Adrenal gland (tissue), 12 donors: ENCODE results near the gene FTSJ1. TPM values are rescaled to one million over a fixed set of nuclear protein-coding genes. Genes with fewer than 3 reads are reported as not detected.
"Not testable (repeated sequence)": the region's sequence is repeated elsewhere in the genome, so short reads cannot be mapped to it uniquely, and the experiment has no call there.

Experiments
- DNase-seq, 7 donors: peaks; one replicate each; pipeline ENCODE4 v3.0.0-alpha.2; 2019 to 2020
- H3K27ac ChIP-seq, 5 donors: fragments of 200-600 bp; sonication (generic) in 4 of 5; 1 replicate in 3 of 5; 2 replicates in 2 of 5; pipeline versions ENCODE4 v1.5.1 to v1.8.0; 2016 to 2020; ENCODE audit warnings: mild to moderate bottlenecking in 1 of 5
- H3K27me3 ChIP-seq: fragments of 200-600 bp; 2 replicates; pipeline ENCODE4 v1.8.0; 2021
- H3K36me3 ChIP-seq, 2 donors: fragments of 200-600 bp; replicated peaks in 1 of 2; 1 replicate in 1 of 2; 2 replicates in 1 of 2; pipeline versions ENCODE4 v1.5.1 to v1.8.0; 2018 to 2022
- H3K4me1 ChIP-seq, 2 donors: fragments of 200-600 bp; replicated peaks in 1 of 2; 1 replicate in 1 of 2; 2 replicates in 1 of 2; pipeline versions ENCODE4 v1.5.1 to v1.8.0; 2018 to 2021
- H3K4me3 ChIP-seq, 4 donors: fragments of 200-600 bp; sonication (generic) in 3 of 4; one replicate each; pipeline ENCODE4 v1.5.1; 2016 to 2018
- H3K9me3 ChIP-seq, 3 donors: fragments of 200-600 bp; sonication (generic) in 1 of 3; replicated peaks in 1 of 3; 1 replicate in 2 of 3; 2 replicates in 1 of 3; pipeline versions ENCODE4 v1.5.1 to v1.8.0; 2016 to 2021
- CTCF ChIP-seq, 6 experiments: fragments of 450-650 bp in 4 of 6; fragments of 200-600 bp in 2 of 6; sonication (generic) in 1 of 6; IDR thresholded peaks; 1 replicate in 5 of 6; 2 replicates in 1 of 6; pipeline versions ENCODE4 v1.5.1 to v1.8.0; 2016 to 2021; ENCODE audit warnings: antibody characterized with exemption in 6 of 6, mild to moderate bottlenecking in 2 of 6, moderate library complexity in 1 of 6
- POLR2A ChIP-seq, 2 donors: fragments of 450-650 bp; IDR thresholded peaks; one replicate each; pipeline ENCODE4 v1.6.1; 2017; ENCODE audit warnings: antibody characterized with exemption in 2 of 2, mild to moderate bottlenecking in 2 of 2, moderate library complexity in 1 of 2
- WGBS, 4 donors: extraction: QIAGEN DNeasy Blood & Tissue Kit in 2 of 4; methylation state at CpG; one replicate each; pipeline versions ENCODE4 v1.1.5 to v1.1.7; 2013 to 2017; 5-methylcytosine and 5-hydroxymethylcytosine counted together
- intact Hi-C, 2 donors: fragments of 100-400 bp; cut with DNase I; formaldehyde crosslinking; loops; one replicate each; pipeline versions ENCODE4 v1.14.1 to v1.15.0; 2022 to 2023
- polyA plus RNA-seq, 3 donors: library from polyadenylated mRNA; stranded (reverse); fragments of 200-250 nt in 2 of 3; fragments of 350-450 nt in 1 of 3; fragmentation: Illumina TruSeq in 1 of 3; extraction: RNeasy Lipid Tissue Mini Kit (QIAGEN cat#74804) in 1 of 3; gene quantifications; one replicate each; pipeline ENCODE4 v1.2.3, GENCODE V29; 2013 to 2014
- total RNA-seq, 9 donors: library from RNA; depleted of rRNA in 4 of 9; stranded (reverse); fragments of >200 nt in 4 of 9; fragments of 120-200 nt in 1 of 9; fragmentation: NEBNext Ultra II Directional in 1 of 9; extraction: Animal tissue kit (Norgen Biotek cat#: 25700) in 1 of 9; gene quantifications; one replicate each; pipeline versions ENCODE4 v1.1.0 to v1.2.4, GENCODE V29; 2013 to 2023
- donor health status: healthy with polysubstance abuse.
- donor health status: Bipolar disorder and iron deficiency.
- donor health status: DM: yes; HTN: yes; CAD: no.
- donor health status: DM: no; HTN: no; CAD: no.
- donor health status: DM: no; HTN: no; CAD: no.
- donor health status: DM: yes; HTN: yes; CAD: no.

FTSJ1 gene
- total and polyA plus RNA-seq, 12 donors, result 27.8 to 83.4 (median 42.6) TPM

DNA sequence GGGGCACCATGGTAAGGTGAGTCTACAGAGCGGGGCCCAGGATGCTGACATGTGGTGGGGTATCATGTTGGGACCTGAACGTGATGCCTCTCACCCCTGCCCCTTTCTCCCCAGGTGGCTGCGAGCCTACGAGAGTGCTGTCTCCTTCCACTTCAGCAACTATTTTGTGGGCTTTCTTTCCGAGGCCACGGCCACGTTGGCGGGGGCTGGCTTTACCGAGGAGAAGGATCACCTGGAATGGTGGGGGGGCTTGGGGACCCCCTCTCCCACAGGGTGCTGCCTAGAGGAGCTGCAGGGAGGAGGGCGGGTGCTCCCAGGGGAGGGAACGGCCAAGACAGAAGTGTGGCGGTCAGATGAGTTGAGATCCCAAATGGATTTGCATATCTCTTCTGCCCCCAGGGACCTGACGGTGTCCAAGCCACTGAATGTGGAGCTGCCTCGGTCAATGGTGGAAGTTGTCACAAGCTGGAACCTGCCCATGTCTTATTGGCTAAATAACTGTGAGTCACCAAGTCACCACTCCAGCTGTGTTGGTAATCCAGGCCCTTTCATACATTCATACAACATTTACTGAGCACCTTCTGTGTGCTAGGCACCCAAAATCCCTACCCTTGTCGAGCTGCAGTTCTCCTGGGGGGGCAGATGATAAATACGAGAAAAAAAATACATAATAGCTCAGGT lies 38.3 kb downstream of the FTSJ1 start:
- Histone ChIP-seq H3K4me1 (no peaks in the 10 kb centered on the region), H3K27ac (peak overlapping the region in 2 of 5 donors; percentile 15 to 72), H3K36me3 (no peaks in the 10 kb centered on the region), H3K9me3 (no peaks in the 10 kb centered on the region), H3K27me3 (no peaks in the 10 kb centered on the region), H3K4me3 (no peak overlapping the region)
- TF ChIP-seq CTCF (IDR thresholded peaks at IDR 0.05) (no peak), POLR2A (IDR thresholded peaks at IDR 0.05) (no peak)
- intact Hi-C loops, result no loop called here
- WGBS, 4 donors, result 76 to 88% (median 80%) methylated on average over 6 to 16 of the region's 16 CpGs
- no peak for DNase-seq

GRCh38 chrX:48514868-48515460 lies 39.0 kb downstream of the FTSJ1 start:
- H3K9me3 ChIP-seq, result no peaks in the 10 kb centered on the region
- 82 to 98% (median 93%) methylated on average over 8 to 9 of the region's 9 CpGs for WGBS, 4 donors
- no peaks in the 10 kb centered on the region for H3K36me3 ChIP-seq
- intact Hi-C loops, result no loop called here
- H3K27ac ChIP-seq, result no peak overlapping the region
- H3K27me3 ChIP-seq, result no peaks in the 10 kb centered on the region
- no peak overlapping the region for H3K4me3 ChIP-seq
- no peak for DNase-seq
- H3K4me1 ChIP-seq, result no peaks in the 10 kb centered on the region
- TF ChIP-seq POLR2A (IDR thresholded peaks at IDR 0.05), result no peak
- no peak for TF ChIP-seq CTCF (IDR thresholded peaks at IDR 0.05)

DNA sequence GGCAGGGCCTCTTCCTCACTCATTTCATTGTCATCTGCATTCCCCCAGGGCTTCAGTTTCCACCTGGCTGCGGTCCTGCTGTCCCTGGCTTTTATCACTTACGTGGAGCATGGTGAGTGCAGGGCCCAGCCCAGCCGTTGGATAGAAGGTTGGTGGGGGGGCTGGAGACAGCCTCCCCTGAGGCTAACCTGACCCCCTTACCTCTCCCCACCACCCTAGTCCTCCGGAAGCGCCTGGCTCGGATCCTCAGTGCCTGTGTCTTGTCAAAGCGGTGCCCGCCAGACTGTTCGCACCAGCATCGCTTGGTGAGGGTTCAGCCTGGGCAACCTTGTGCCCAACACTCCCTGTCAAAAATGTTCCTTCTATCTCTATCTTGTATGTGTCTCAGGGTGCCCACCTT lies 39.8 kb downstream of the FTSJ1 start:
- Histone ChIP-seq H3K27ac (no peak overlapping the region), H3K4me3 (no peak overlapping the region), H3K36me3 (no peaks in the 10 kb centered on the region), H3K9me3 (no peaks in the 10 kb centered on the region), H3K27me3 (no peaks in the 10 kb centered on the region), H3K4me1 (no peaks in the 10 kb centered on the region)
- intact Hi-C loops, result no loop called here
- DNase-seq, result no peak
- TF ChIP-seq POLR2A (IDR thresholded peaks at IDR 0.05), result no peak
- WGBS, 4 donors, result 78 to 100% (median 93%) methylated on average over 1 to 10 of the region's 10 CpGs

- H3K36me3 ChIP-seq, result no peaks in the 10 kb centered on the region
- DNase-seq, result no peak
- TF ChIP-seq CTCF (IDR thresholded peaks at IDR 0.05), result no peak
- no peak for TF ChIP-seq POLR2A (IDR thresholded peaks at IDR 0.05)
- WGBS, 4 donors, result 69 to 76% (median 71%) methylated on average over 10 of the region's 10 CpGs
- no peak overlapping the region for H3K4me3 ChIP-seq
- intact Hi-C loops, result no loop called here
- H3K27ac ChIP-seq, result peak overlapping the region in 2 of 5 donors; percentile 16 to 47
- no peaks in the 10 kb centered on the region for H3K9me3 ChIP-seq
- H3K4me1 ChIP-seq, result no peaks in the 10 kb centered on the region
- no peaks in the 10 kb centered on the region for H3K27me3 ChIP-seq
Observed at GRCh38 chrX:48516285-48516684, 40.3 kb downstream of the FTSJ1 start.

- TF ChIP-seq CTCF (IDR thresholded peaks at IDR 0.05) (no peak), POLR2A (IDR thresholded peaks at IDR 0.05) (no peak)
- DNase-seq, result no peak
- no peaks in the 10 kb centered on the region for H3K27me3 ChIP-seq
- H3K36me3 ChIP-seq, result no peaks in the 10 kb centered on the region
- peak overlapping the region in 2 of 5 donors; percentile 16 to 47 for H3K27ac ChIP-seq
- H3K9me3 ChIP-seq, result no peaks in the 10 kb centered on the region
- intact Hi-C loops, result no loop called here
- no peaks in the 10 kb centered on the region for H3K4me1 ChIP-seq
- no peak overlapping the region for H3K4me3 ChIP-seq
- 75 to 87% (median 83%) methylated on average over 1 to 5 of the region's 5 CpGs for WGBS, 4 donors
Observed at GRCh38 chrX:48516987-48517386, 41.0 kb downstream of the FTSJ1 start.

DNA sequence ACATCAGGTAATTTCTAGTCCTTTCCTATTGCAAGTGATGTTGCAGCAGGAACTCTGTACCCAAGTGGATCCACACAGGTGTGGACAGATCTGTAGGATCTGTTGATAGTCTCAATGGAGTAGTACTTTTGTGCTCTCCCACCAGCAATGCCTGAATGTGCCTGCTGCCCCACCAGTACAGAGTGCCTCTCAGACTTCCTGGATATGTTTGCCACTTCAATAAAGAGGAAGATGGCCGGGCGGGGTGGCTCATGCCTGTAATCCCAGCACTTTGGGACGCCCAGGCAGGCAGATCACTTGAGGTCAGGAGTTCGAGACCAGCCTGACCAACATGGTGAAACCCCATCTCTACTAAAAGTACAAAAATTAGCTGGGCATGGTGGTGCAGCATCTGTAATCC lies 43.5 kb downstream of the FTSJ1 start:
- H3K27ac ChIP-seq, H3K36me3 ChIP-seq, DNase-seq, H3K4me1 ChIP-seq, H3K27me3 ChIP-seq, intact Hi-C loops, H3K4me3 ChIP-seq, H3K9me3 ChIP-seq: not testable (repeated sequence)
- WGBS, 4 donors, result 73 to 77% (median 76%) methylated on average over 4 of the region's 4 CpGs; no CpG with 5 or more reads in 1 of the 4 donors
